HepG2 (cell line): ENCODE measurements around the gene HOMEZ. TPM values are rescaled to one million over a fixed set of nuclear protein-coding genes. Genes with fewer than 3 reads are reported as not detected.

Experiments
- ATAC-seq: fragments of 200-7000 bp; cut with Tn5 transposase; 3 replicates; pipeline ENCODE4 v1.9.1; 2020; ENCODE audit warnings: mild to moderate bottlenecking, moderate library complexity
- BruUV-seq: library from RNA; stranded (reverse); fragments of 400-500 nt; replicated peaks from 2 replicates; lab custom pipeline; 2021; lab: Mats Ljungman, UMichigan
- CTCF ChIA-PET: fragments of 300-600 bp; formaldehyde crosslinking; extraction: SDS; loops from one replicate; lab custom pipeline; 2021; ENCODE audit warnings: low total read pairs, inconsistent platforms, low intra/inter-chr PET ratio; lab: Yijun Ruan, JAX
- POLR2A ChIA-PET: fragments of 350-600 bp; sonication (Branson Sonifier 250); formaldehyde crosslinking; loops from one replicate; lab custom pipeline; 2020; ENCODE audit warnings: antibody characterized with exemption, inconsistent platforms; lab: Yijun Ruan, JAX
- DNase-seq: peaks from one replicate; pipeline ENCODE4 v3.0.0-alpha.2; 2015; ENCODE audit warnings: low spot score
- FAIRE-seq: peaks from 3 replicates; lab custom pipeline; 2011; peaks lifted over from hg19 to GRCh38; lab: Jason Lieb, UNC
- H2AFZ ChIP-seq: one replicate; pipeline ENCODE4 v1.6.1; 2011; ENCODE audit warnings: low read length, inconsistent platforms
- H3K27ac ChIP-seq: fragments of 300-600 bp; 3 replicates; pipeline ENCODE4 v1.8.0; 2011; ENCODE audit warnings: mixed run types, mild to moderate bottlenecking, mixed read lengths, low read length, inconsistent platforms; ENCODE audit not compliant: insufficient read depth; ENCODE audit errors: extremely low read length
- H3K27me3 ChIP-seq, 2 experiments: fragments of 200-600 bp in 1 of 2; 2 replicates in 1 of 2; 3 replicates in 1 of 2; pipeline versions ENCODE4 v1.6.0 to v1.8.0; 2011; ENCODE audit warnings: low read length in 2 of 2, mild to moderate bottlenecking in 2 of 2, moderate library complexity in 2 of 2, inconsistent platforms in 1 of 2; ENCODE audit not compliant: insufficient read depth in 2 of 2, control insufficient read depth in 1 of 2
- H3K36me3 ChIP-seq, 2 experiments: fragments of 200-600 bp in 1 of 2; replicated peaks in 1 of 2; 2 replicates in 1 of 2; 3 replicates in 1 of 2; pipeline versions ENCODE4 v1.5.1 to v1.8.0; 2011; ENCODE audit warnings: low read length in 2 of 2, inconsistent platforms in 1 of 2; ENCODE audit not compliant: insufficient read depth in 2 of 2, control insufficient read depth in 1 of 2
- H3K4me1 ChIP-seq: 2 replicates; pipeline ENCODE4 v1.5.1; 2012; ENCODE audit warnings: low read length, inconsistent platforms; ENCODE audit not compliant: insufficient read depth
- H3K4me2 ChIP-seq: 2 replicates; pipeline ENCODE4 v1.6.0; 2011; ENCODE audit warnings: low read depth, low read length, inconsistent platforms
- H3K4me3 ChIP-seq, 3 experiments: fragments of 200-600 bp in 1 of 3; sonication (generic), shearing (Covaris generic) in 1 of 3; replicated peaks in 1 of 3; 2 replicates each; pipeline ENCODE4 v1.5.1; 2011 to 2016; ENCODE audit warnings: low read length in 3 of 3, inconsistent platforms in 2 of 3, low read depth in 2 of 3, mild to moderate bottlenecking in 2 of 3, control low read depth in 1 of 3, mixed read lengths in 1 of 3; ENCODE audit not compliant: insufficient read depth in 1 of 3
- H3K79me2 ChIP-seq: one replicate; pipeline ENCODE4 v1.6.1; 2011; ENCODE audit warnings: low read length, inconsistent platforms; ENCODE audit not compliant: insufficient read depth
- H3K9ac ChIP-seq: 2 replicates; pipeline ENCODE4 v1.6.0; 2011; ENCODE audit warnings: mild to moderate bottlenecking, low read depth, low read length, inconsistent platforms; ENCODE audit not compliant: insufficient read depth
- H3K9me3 ChIP-seq: 2 replicates; pipeline ENCODE4 v1.5.1; 2012; ENCODE audit warnings: mild to moderate bottlenecking, low read length
- H4K20me1 ChIP-seq: 2 replicates; pipeline ENCODE4 v1.6.0; 2011; ENCODE audit warnings: inconsistent platforms, mild to moderate bottlenecking, low read length, moderate library complexity; ENCODE audit not compliant: insufficient read depth
- ATF7 ChIP-seq, 2 experiments: fragments of 450-650 bp in 1 of 2; sonication (generic) in 1 of 2; formaldehyde crosslinking in 1 of 2; IDR thresholded peaks; 2 replicates each; pipeline versions ENCODE4 v1.4.0 to v1.6.1; 2016 to 2020; ENCODE audit warnings: antibody characterized with exemption in 1 of 2, mild to moderate bottlenecking in 1 of 2, missing genetic modification reagents in 1 of 2
- DMTF1 ChIP-seq: sonication (generic); formaldehyde crosslinking; IDR thresholded peaks from 2 replicates; pipeline ENCODE4 v1.4.0; 2020; ENCODE audit warnings: mild to moderate bottlenecking, missing genetic modification reagents
- GABPB1 ChIP-seq: IDR thresholded peaks from 2 replicates; pipeline ENCODE4 v1.6.1; 2016; ENCODE audit warnings: mild to moderate bottlenecking, missing genetic modification reagents, moderate library complexity, missing compliant biosample characterization
- MLX ChIP-seq: IDR thresholded peaks from 2 replicates; pipeline ENCODE4 v1.6.1; 2016
- SMAD9 ChIP-seq: sonication (generic); formaldehyde crosslinking; IDR thresholded peaks from 2 replicates; pipeline ENCODE4 v1.5.1; 2020; ENCODE audit warnings: mild to moderate bottlenecking, missing genetic modification reagents
- STAT5B ChIP-seq: sonication (generic); formaldehyde crosslinking; IDR thresholded peaks from 2 replicates; pipeline ENCODE4 v1.4.0; 2020; ENCODE audit warnings: missing genetic modification reagents
- XRCC5 ChIP-seq: fragments of 200-400 bp; formaldehyde crosslinking; optimal IDR thresholded peaks from 2 replicates; pipeline ENCODE3; 2017; ENCODE audit warnings: mild to moderate bottlenecking, low read length
- ZBTB44 ChIP-seq: sonication (generic); formaldehyde crosslinking; IDR thresholded peaks from 2 replicates; pipeline ENCODE4 v1.4.0; 2020; ENCODE audit warnings: missing genetic modification reagents
- ZFP36L2 ChIP-seq: sonication (generic); formaldehyde crosslinking; IDR thresholded peaks from 2 replicates; pipeline ENCODE4 v1.4.0; 2020; ENCODE audit warnings: missing genetic modification reagents
- ZFP91 ChIP-seq: sonication (generic); formaldehyde crosslinking; IDR thresholded peaks from 2 replicates; pipeline ENCODE4 v1.9.0; 2022; ENCODE audit warnings: missing genetic modification reagents, mild to moderate bottlenecking, borderline replicate concordance
- ZGPAT ChIP-seq: IDR thresholded peaks from 2 replicates; pipeline ENCODE4 v1.6.1; 2016; ENCODE audit warnings: mild to moderate bottlenecking
- ZSCAN21 ChIP-seq: sonication (generic); formaldehyde crosslinking; IDR thresholded peaks from 2 replicates; pipeline ENCODE4 v1.8.0; 2022; ENCODE audit warnings: mild to moderate bottlenecking, missing genetic modification reagents, moderate library complexity, borderline replicate concordance
- WGBS: methylation state at CpG from one replicate; pipeline ENCODE4 v1.1.6; 2017; ENCODE audit warnings: low lambda C conversion rate; 5-methylcytosine and 5-hydroxymethylcytosine counted together
- in situ Hi-C: cut with HindIII; loops from 2 replicates; pipeline ENCODE4 v1.10.0; 2017; ENCODE audit warnings: low pct_unique_long_range_greater_than_20kb; ENCODE audit not compliant: extremely low pct_ligation_motif_present
- intact Hi-C: fragments of 100-400 bp; cut with micrococcal nuclease; formaldehyde crosslinking; loops from one replicate; pipeline ENCODE4 v1.10.0; 2022; ENCODE audit not compliant: unreplicated experiment
- polyA plus RNA-seq, 8 experiments: library from polyadenylated mRNA; depleted of rRNA in 3 of 8; stranded (reverse) in 7 of 8; unstranded in 1 of 8; fragments of >200 nt; fragmentation: Illumina TruSeq in 4 of 8; extraction: Trizol in 4 of 8; gene quantifications; 2 replicates each; pipeline versions ENCODE4 v1.2.1 to v1.2.3, GENCODE V29; 2011 to 2016; ENCODE audit warnings: low read depth in 4 of 8, missing spikeins in 1 of 8, mixed read lengths in 1 of 8; ENCODE audit not compliant: insufficient read depth in 1 of 8
- total RNA-seq, 5 experiments: library from RNA; depleted of rRNA; stranded (reverse); fragments of >200 nt; fragmentation: Illumina TruSeq; extraction: Trizol; gene quantifications; 2 replicates each; pipeline ENCODE4 v1.2.3, GENCODE V29; 2016; ENCODE audit warnings: low read depth in 1 of 5

HOMEZ gene
- total and polyA plus RNA-seq, 2 of the 13 experiments (the other 11 are each of a cell fraction or from before 2014, with no cell fraction given) = 14.5 to 31.8 TPM

GRCh38 chr14:23258256-23258655 is 27.7 kb downstream of the HOMEZ start (continued):
- no peak for TF ChIP-seq GABPB1 (CRISPR knock-in tag)

- Histone ChIP-seq H3K27ac (no peak overlapping the region), H3K4me2 (no peak overlapping the region), H2AFZ (no peak overlapping the region), H3K79me2 (no peaks in the 10 kb centered on the region), H3K9ac (no peak overlapping the region), H3K9me3 (no peaks in the 10 kb centered on the region), H3K4me1 (no peaks in the 10 kb centered on the region), H3K27me3 (no peaks in the 10 kb centered on the region), H4K20me1 (no peaks in the 10 kb centered on the region), H3K4me3 (no peak overlapping the region), H3K36me3 (no peaks in the 10 kb centered on the region)
- WGBS = 31% methylated on average over 4 of the region's 4 CpGs
- DNase-seq = no peak
- intact Hi-C loops (no loop called here), in situ Hi-C loops (no loop called here)
- ChIA-PET POLR2A (no interaction called here), CTCF (no interaction called here)
- no peak for ATAC-seq
- no TSS peak for BruUV-seq
- no peak for FAIRE-seq
- TF ChIP-seq GABPB1 (CRISPR knock-in tag) (no peak), ZGPAT (CRISPR knock-in tag) (no peak), ATF7 (IDR thresholded peaks at IDR 0.05) (peak; percentile 98), ATF7 (CRISPR knock-in tag; IDR thresholded peaks at IDR 0.05) (no peak), MLX (CRISPR knock-in tag) (no peak), STAT5B (no peak), ZFP91 (CRISPR knock-in tag) (no peak), SMAD9 (CRISPR knock-in tag) (no peak), ZSCAN21 (CRISPR knock-in tag) (no peak), DMTF1 (CRISPR knock-in tag) (no peak), ZBTB44 (CRISPR knock-in tag) (no peak), XRCC5 (no peak), ZFP36L2 (CRISPR knock-in tag) (no peak)
These were observed 33.3 kb downstream of the HOMEZ start for GRCh38 chr14:23252420-23253333.
